ENCODE results near the gene FBN1.

GRCh38 chr15:48381861-48382260 lies 263.6 kb downstream of the FBN1 start:
- TF ChIP-seq, protein P1, sequence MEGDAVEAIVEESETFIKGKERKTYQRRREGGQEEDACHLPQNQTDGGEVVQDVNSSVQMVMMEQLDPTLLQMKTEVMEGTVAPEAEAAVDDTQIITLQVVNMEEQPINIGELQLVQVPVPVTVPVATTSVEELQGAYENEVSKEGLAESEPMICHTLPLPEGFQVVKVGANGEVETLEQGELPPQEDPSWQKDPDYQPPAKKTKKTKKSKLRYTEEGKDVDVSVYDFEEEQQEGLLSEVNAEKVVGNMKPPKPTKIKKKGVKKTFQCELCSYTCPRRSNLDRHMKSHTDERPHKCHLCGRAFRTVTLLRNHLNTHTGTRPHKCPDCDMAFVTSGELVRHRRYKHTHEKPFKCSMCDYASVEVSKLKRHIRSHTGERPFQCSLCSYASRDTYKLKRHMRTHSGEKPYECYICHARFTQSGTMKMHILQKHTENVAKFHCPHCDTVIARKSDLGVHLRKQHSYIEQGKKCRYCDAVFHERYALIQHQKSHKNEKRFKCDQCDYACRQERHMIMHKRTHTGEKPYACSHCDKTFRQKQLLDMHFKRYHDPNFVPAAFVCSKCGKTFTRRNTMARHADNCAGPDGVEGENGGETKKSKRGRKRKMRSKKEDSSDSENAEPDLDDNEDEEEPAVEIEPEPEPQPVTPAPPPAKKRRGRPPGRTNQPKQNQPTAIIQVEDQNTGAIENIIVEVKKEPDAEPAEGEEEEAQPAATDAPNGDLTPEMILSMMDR (IDR thresholded peaks at IDR 0.05): no peak
- TF ChIP-seq EZH2phosphoT487 (IDR thresholded peaks at IDR 0.05): no peak

Measured in neural progenitor cell (in vitro differentiated cells).